KMS-11 (cell line): Measurements from ENCODE around the gene TMEM54.

Experiments used
- H2AFZ ChIP-seq: fragments of 200-600 bp; sonication (generic); 2 replicates; pipeline ENCODE4 v1.6.1; 2016; ENCODE audit warnings: antibody characterized with exemption, mixed run types, low read depth
- H3K27ac ChIP-seq: fragments of 200-600 bp; sonication (generic); 2 replicates; pipeline ENCODE4 v1.6.1; 2016; ENCODE audit warnings: mild to moderate bottlenecking, mixed run types
- H3K27me3 ChIP-seq: fragments of 200-600 bp; sonication (generic); 2 replicates; pipeline ENCODE4 v1.6.1; 2017; ENCODE audit warnings: mild to moderate bottlenecking, low read depth, mixed run types, moderate library complexity; ENCODE audit not compliant: insufficient read depth
- H3K36me3 ChIP-seq: fragments of 200-600 bp; sonication (generic); 2 replicates; pipeline ENCODE4 v1.6.1; 2017; ENCODE audit warnings: mild to moderate bottlenecking, mixed run types; ENCODE audit not compliant: insufficient read depth
- H3K4me1 ChIP-seq: fragments of 200-600 bp; sonication (generic); 2 replicates; pipeline ENCODE4 v1.6.1; 2016; ENCODE audit warnings: mild to moderate bottlenecking, low read depth, mixed run types; ENCODE audit not compliant: poor library complexity, severe bottlenecking
- H3K4me2 ChIP-seq: fragments of 200-600 bp; sonication (generic); 2 replicates; pipeline ENCODE4 v1.7.0; 2016; ENCODE audit warnings: mild to moderate bottlenecking, mixed run types
- H3K4me3 ChIP-seq: fragments of 200-600 bp; sonication (generic); IDR thresholded peaks from 2 replicates; pipeline ENCODE4 v1.6.1; 2017; ENCODE audit warnings: low read depth, low read length, mixed read lengths; ENCODE audit not compliant: insufficient read depth
- H3K79me2 ChIP-seq: fragments of 200-600 bp; sonication (generic); 2 replicates; pipeline ENCODE4 v1.6.1; 2016; ENCODE audit warnings: low read depth, mixed run types; ENCODE audit not compliant: insufficient read depth
- H3K9ac ChIP-seq: fragments of 200-600 bp; sonication (generic); 2 replicates; pipeline ENCODE4 v1.6.1; 2016; ENCODE audit warnings: mild to moderate bottlenecking, mixed run types
- H4K20me1 ChIP-seq: fragments of 200-600 bp; sonication (generic); 2 replicates; pipeline ENCODE4 v1.6.1; 2016; ENCODE audit warnings: mild to moderate bottlenecking, mixed run types; ENCODE audit not compliant: insufficient read depth
- CTCF ChIP-seq: fragments of 200-600 bp; sonication (generic); conservative IDR thresholded peaks from 2 replicates; pipeline ENCODE4 v1.6.1; 2017; ENCODE audit warnings: low read depth, mild to moderate bottlenecking, antibody characterized with exemption, low read length, moderate library complexity, mixed read lengths

Gene TMEM54

GRCh38 chr1:32893198-32894018, 7.8 kb downstream of the TMEM54 start:
- Histone ChIP-seq H3K4me3 (no peak overlapping the region), H2AFZ (no peak overlapping the region), H3K4me2 (no peak overlapping the region)

GRCh38 chr1:32892368-32893197, 8.6 kb downstream of the TMEM54 start:
- Histone ChIP-seq H3K9ac (no peak overlapping the region), H3K4me1 (no peaks in the 10 kb centered on the region), H4K20me1 (no peaks in the 10 kb centered on the region), H3K27ac (no peak overlapping the region), H3K4me2 (no peak overlapping the region), H3K4me3 (no peak overlapping the region), H3K36me3 (no peaks in the 10 kb centered on the region), H2AFZ (no peak overlapping the region), H3K79me2 (no peaks in the 10 kb centered on the region), H3K27me3 (peaks cover 5% of the 10 kb centered on the region; the same call in 1 of the 2 replicates)
- no peak; the same call in 1 of the 2 replicates for TF ChIP-seq CTCF

More at GRCh38 chr1:32893198-32894018, 7.8 kb downstream of the TMEM54 start:
- no peaks in the 10 kb centered on the region for H3K4me1 ChIP-seq
- peaks cover 5% of the 10 kb centered on the region; the same call in 1 of the 2 replicates for H3K27me3 ChIP-seq
- no peak for TF ChIP-seq CTCF
- H3K27ac ChIP-seq: no peak overlapping the region
- no peak overlapping the region for H3K9ac ChIP-seq
- H4K20me1 ChIP-seq: no peaks in the 10 kb centered on the region
- H3K36me3 ChIP-seq: no peaks in the 10 kb centered on the region
- no peaks in the 10 kb centered on the region for H3K79me2 ChIP-seq

- Histone ChIP-seq H3K27me3 (peaks cover 9% of the 10 kb centered on the region; the same call in 1 of the 2 replicates), H3K4me2 (no peak overlapping the region), H2AFZ (no peak overlapping the region), H3K4me3 (no peak overlapping the region), H3K9ac (no peak overlapping the region), H4K20me1 (no peaks in the 10 kb centered on the region), H3K4me1 (no peaks in the 10 kb centered on the region), H3K27ac (no peak overlapping the region), H3K79me2 (no peaks in the 10 kb centered on the region), H3K36me3 (no peaks in the 10 kb centered on the region)
- no peak for TF ChIP-seq CTCF
Measured at GRCh38 chr1:32891630-32892029, 9.6 kb downstream of the TMEM54 start.

GRCh38 chr1:32891241-32891570, 10.0 kb downstream of the TMEM54 start:
- no peak overlapping the region for H3K4me3 ChIP-seq
- H3K9ac ChIP-seq: no peak overlapping the region
- no peaks in the 10 kb centered on the region for H3K36me3 ChIP-seq
- no peak overlapping the region for H2AFZ ChIP-seq
- H4K20me1 ChIP-seq: no peaks in the 10 kb centered on the region
- no peak overlapping the region for H3K27ac ChIP-seq
- no peak overlapping the region for H3K4me2 ChIP-seq
- no peaks in the 10 kb centered on the region for H3K79me2 ChIP-seq
- TF ChIP-seq CTCF: no peak
- no peaks in the 10 kb centered on the region for H3K4me1 ChIP-seq
- H3K27me3 ChIP-seq: peaks cover 9% of the 10 kb centered on the region; the same call in 1 of the 2 replicates
